A673 (cell line): ENCODE results near the gene MFSD1. TPM values are rescaled to one million over a fixed set of nuclear protein-coding genes. Genes with fewer than 3 reads are reported as not detected.

Experiments
- BruUV-seq: library from RNA; stranded (reverse); fragments of 400-500 nt; replicated peaks from 2 replicates; lab custom pipeline; 2021; lab: Mats Ljungman, UMichigan
- CTCF ChIA-PET: fragments of 300-600 bp; sonication (Branson Sonifier 250); formaldehyde crosslinking; loops from one replicate; lab custom pipeline; 2022; ENCODE audit warnings: antibody characterized with exemption; lab: Charles Lee
- POLR2A ChIA-PET: fragments of 300-600 bp; sonication (Branson Sonifier 250); formaldehyde crosslinking; loops from one replicate; lab custom pipeline; 2022; ENCODE audit warnings: antibody characterized with exemption; ENCODE audit not compliant: low non-redundant PET; lab: Charles Lee
- DNase-seq: peaks from one replicate; pipeline ENCODE4 v3.0.0-alpha.2; 2015; ENCODE audit warnings: low spot score
- H3K27ac ChIP-seq: fragments of 200-600 bp; sonication (generic); 2 replicates; pipeline ENCODE4 v1.5.1; 2016; ENCODE audit warnings: mixed run types, low read depth, mild to moderate bottlenecking, mixed read lengths, antibody characterized with exemption, low read length; ENCODE audit not compliant: poor library complexity, severe bottlenecking
- H3K27me3 ChIP-seq: fragments of 200-600 bp; sonication (generic); replicated peaks from 2 replicates; pipeline ENCODE4 v1.6.1; 2017; ENCODE audit warnings: mixed run types, low read depth, mild to moderate bottlenecking, mixed read lengths, antibody characterized with exemption, low read length; ENCODE audit not compliant: insufficient read depth, poor library complexity
- H3K36me3 ChIP-seq: fragments of 200-600 bp; sonication (generic); 2 replicates; pipeline ENCODE4 v1.6.1; 2016; ENCODE audit warnings: mixed run types, mild to moderate bottlenecking, mixed read lengths, antibody characterized with exemption, low read length; ENCODE audit not compliant: insufficient read depth, poor library complexity, severe bottlenecking
- H3K4me1 ChIP-seq: fragments of 200-600 bp; sonication (generic); 2 replicates; pipeline ENCODE4 v1.6.1; 2017; ENCODE audit warnings: mixed run types, mild to moderate bottlenecking, mixed read lengths, antibody characterized with exemption, low read length; ENCODE audit not compliant: insufficient read depth, poor library complexity, severe bottlenecking
- H3K4me3 ChIP-seq: fragments of 200-600 bp; sonication (generic); 2 replicates; pipeline ENCODE4 v1.5.1; 2016; ENCODE audit warnings: low read depth, mixed run types, mild to moderate bottlenecking, mixed read lengths, low read length; ENCODE audit not compliant: poor library complexity, severe bottlenecking
- H3K9me3 ChIP-seq: fragments of 200-600 bp; sonication (generic); 2 replicates; pipeline ENCODE4 v1.6.1; 2016; ENCODE audit warnings: mixed run types, low read depth, mild to moderate bottlenecking, mixed read lengths, antibody characterized with exemption, low read length; ENCODE audit not compliant: poor library complexity, severe bottlenecking
- CTCF ChIP-seq: fragments of 300-800, 200-600 bp; sonication (generic); conservative IDR thresholded peaks from 2 replicates; pipeline ENCODE4 v1.5.1; 2017; ENCODE audit warnings: low read depth, mild to moderate bottlenecking, antibody characterized with exemption, low read length, moderate library complexity, mixed read lengths
- EZH2 ChIP-seq: fragments of 200-600 bp; sonication (generic); IDR thresholded peaks from 2 replicates; pipeline ENCODE4 v1.6.1; 2017; ENCODE audit warnings: borderline replicate concordance, low read depth, mild to moderate bottlenecking, mixed read lengths, antibody characterized with exemption, low read length; ENCODE audit not compliant: poor library complexity, severe bottlenecking
- intact Hi-C: fragments of 100-400 bp; cut with micrococcal nuclease; formaldehyde crosslinking; loops from one replicate; pipeline ENCODE4 v1.10.0; 2022; ENCODE audit not compliant: unreplicated experiment
- total RNA-seq: library from RNA; stranded (reverse); gene quantifications from 2 replicates; pipeline ENCODE4 v1.2.3, GENCODE V29; 2021

The MFSD1 gene
- total RNA-seq, 1 experiment from 2014 or later: 15.2 TPM

GRCh38 chr3:158823426-158823825 is 21.6 kb downstream of the MFSD1 start:
- no TSS peak for BruUV-seq
- Histone ChIP-seq H3K4me3 (no peak overlapping the region), H3K9me3 (no peaks in the 10 kb centered on the region), H3K27me3 (no peaks in the 10 kb centered on the region), H3K27ac (no peak overlapping the region), H3K36me3 (no peaks in the 10 kb centered on the region), H3K4me1 (no peaks in the 10 kb centered on the region)
- TF ChIP-seq CTCF (no peak), EZH2 (no peak)
- CTCF ChIA-PET: no interaction called here
- no peak for DNase-seq
- intact Hi-C loops: no loop called here
- POLR2A ChIA-PET: no interaction called here

- H3K9me3 ChIP-seq: no peaks in the 10 kb centered on the region
- CTCF ChIA-PET: no interaction called here
- no peaks in the 10 kb centered on the region for H3K4me1 ChIP-seq
- H3K4me3 ChIP-seq: no peak overlapping the region
- intact Hi-C loops: no loop called here
- H3K27me3 ChIP-seq: no peaks in the 10 kb centered on the region
- DNase-seq: no peak
- POLR2A ChIA-PET: no interaction called here
- no peak for TF ChIP-seq EZH2
- no peak for TF ChIP-seq CTCF
- H3K36me3 ChIP-seq: no peaks in the 10 kb centered on the region
- BruUV-seq: no TSS peak
- H3K27ac ChIP-seq: no peak overlapping the region
These were observed 25.9 kb downstream of the MFSD1 start for GRCh38 chr3:158827773-158828172.

DNA sequence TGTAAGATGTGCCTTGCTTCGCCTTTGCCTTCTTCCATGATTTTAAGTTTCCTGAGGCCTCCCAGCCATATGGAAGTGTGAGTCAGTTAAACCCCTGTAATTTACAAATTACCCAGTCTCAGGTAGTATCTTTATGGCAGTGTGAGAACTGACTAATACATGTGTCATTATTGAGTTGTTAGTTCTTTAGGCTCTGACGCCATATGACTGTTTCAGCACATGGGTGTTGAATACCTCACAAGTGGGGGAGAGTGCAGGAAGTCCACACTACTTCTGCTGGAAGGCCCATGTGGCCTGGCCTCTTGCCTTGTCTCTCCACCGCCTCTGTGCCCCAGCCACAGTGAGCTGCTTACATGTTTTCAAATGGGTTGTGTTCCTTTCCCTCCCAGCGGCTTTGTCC is 28.5 kb downstream of the MFSD1 start:
- H3K4me1 ChIP-seq: no peaks in the 10 kb centered on the region
- intact Hi-C loops: no loop called here
- DNase-seq: no peak
- ChIA-PET POLR2A (no interaction called here), CTCF (no interaction called here)
- BruUV-seq: no TSS peak
- TF ChIP-seq EZH2: no peak
- TF ChIP-seq CTCF: no peak
- H3K36me3 ChIP-seq: no peaks in the 10 kb centered on the region
- H3K9me3 ChIP-seq: no peaks in the 10 kb centered on the region
- H3K27ac ChIP-seq: no peak overlapping the region
- no peaks in the 10 kb centered on the region for H3K27me3 ChIP-seq
- H3K4me3 ChIP-seq: no peak overlapping the region
